Body of pancreas (tissue), 4 donors: ENCODE results near the gene FAHD1. TPM values are rescaled to one million over a fixed set of nuclear protein-coding genes. Genes with fewer than 3 reads are reported as not detected.

Experiments
- ATAC-seq: fragments of 150-250 bp; one replicate; pipeline ENCODE4 v1.9.1; 2016
- DNase-seq, 4 donors: peaks; one replicate each; pipeline ENCODE4 v3.0.0-alpha.2; 2019
- H3K27ac ChIP-seq, 4 donors: fragments of 200-600 bp; sonication (generic); 1 replicate in 3 of 4; 2 replicates in 1 of 4; pipeline versions ENCODE4 v1.5.1 to v1.6.1; 2016 to 2019; ENCODE audit warnings: mild to moderate bottlenecking in 1 of 4, mixed read lengths in 1 of 4, moderate library complexity in 1 of 4
- H3K27me3 ChIP-seq, 2 donors: fragments of 200-600 bp; sonication (generic); one replicate each; pipeline ENCODE4 v1.6.0; 2016; ENCODE audit warnings: mild to moderate bottlenecking in 1 of 2
- H3K36me3 ChIP-seq, 2 donors: fragments of 200-600 bp; sonication (generic); replicated peaks in 1 of 2; 2 replicates each; pipeline ENCODE4 v1.5.1; 2016; ENCODE audit warnings: low read depth in 2 of 2; ENCODE audit not compliant: insufficient read depth in 1 of 2
- H3K4me1 ChIP-seq: fragments of 200-600 bp; sonication (generic); one replicate; pipeline ENCODE4 v1.6.0; 2016
- H3K4me3 ChIP-seq, 2 donors: fragments of 200-600 bp; sonication (generic); 1 replicate in 1 of 2; 2 replicates in 1 of 2; pipeline ENCODE4 v1.5.1; 2016 to 2019
- H3K9me3 ChIP-seq, 3 donors: fragments of 200-600 bp; sonication (generic); 1 replicate in 2 of 3; 2 replicates in 1 of 3; pipeline ENCODE4 v1.5.1; 2016
- CTCF ChIP-seq, 7 experiments: fragments of 450-650 bp in 4 of 7; fragments of 200-600 bp in 3 of 7; sonication (generic) in 3 of 7; IDR thresholded peaks; one replicate each; pipeline ENCODE4 v1.5.1; 2016 to 2019; ENCODE audit warnings: antibody characterized with exemption in 7 of 7
- POLR2A ChIP-seq, 3 donors: fragments of 450-650 bp; IDR thresholded peaks; one replicate each; pipeline ENCODE4 v1.6.1; 2016; ENCODE audit warnings: antibody characterized with exemption in 3 of 3, mild to moderate bottlenecking in 2 of 3
- WGBS, 2 donors: methylation state at CpG; one replicate each; pipeline ENCODE4 v1.1.5; 2017; 5-methylcytosine and 5-hydroxymethylcytosine counted together
- intact Hi-C: fragments of 100-400 bp; cut with DNase I; formaldehyde crosslinking; loops from one replicate; pipeline ENCODE4 v1.15.1; 2023
- total RNA-seq, 2 donors: library from RNA; depleted of rRNA; stranded (reverse); fragments of >200 nt; gene quantifications; one replicate each; pipeline ENCODE4 v1.1.0, GENCODE V29; 2016

FAHD1 gene
- total RNA-seq, 2 donors from 2014 or later, result 32.6 to 50.8 TPM

- no peak for ATAC-seq
Measured at GRCh38 chr16:1859650-1860049, 32.6 kb downstream of the FAHD1 start.

GRCh38 chr16:1861730-1862129, 34.7 kb downstream of the FAHD1 start:
- no peak overlapping the region for H3K27ac ChIP-seq
- no peak overlapping the region for H3K4me3 ChIP-seq
- H3K36me3 ChIP-seq, result no peaks in the 10 kb centered on the region
- no peak for DNase-seq
- no peaks in the 10 kb centered on the region for H3K4me1 ChIP-seq
- TF ChIP-seq CTCF (IDR thresholded peaks at IDR 0.05), result no peak
- no peak for TF ChIP-seq POLR2A (IDR thresholded peaks at IDR 0.05)
- intact Hi-C loops, result no loop called here
- H3K27me3 ChIP-seq, result no peaks in the 10 kb centered on the region
- 59 to 72% methylated on average over 5 of the region's 5 CpGs for WGBS, 2 donors
- ATAC-seq, result no peak
- no peaks in the 10 kb centered on the region for H3K9me3 ChIP-seq

More at GRCh38 chr16:1859650-1860049, 32.6 kb downstream of the FAHD1 start:
- H3K9me3 ChIP-seq, result no peaks in the 10 kb centered on the region
- intact Hi-C loops, result loop anchor here (5.0 kb wide), 1 partner anchor 73 kb away; no protein-coding TSS in a partner anchor
- H3K36me3 ChIP-seq, result no peaks in the 10 kb centered on the region
- 31 to 39% methylated on average over 7 to 8 of the region's 8 CpGs for WGBS, 2 donors
- no peaks in the 10 kb centered on the region for H3K4me1 ChIP-seq
- DNase-seq, result no peak
- TF ChIP-seq POLR2A (IDR thresholded peaks at IDR 0.05) (no peak), CTCF (IDR thresholded peaks at IDR 0.05) (no peak)
- no peaks in the 10 kb centered on the region for H3K27me3 ChIP-seq
- no peak overlapping the region for H3K27ac ChIP-seq
- no peak overlapping the region for H3K4me3 ChIP-seq

- Histone ChIP-seq H3K27me3 (no peaks in the 10 kb centered on the region), H3K9me3 (no peaks in the 10 kb centered on the region), H3K4me3 (no peak overlapping the region), H3K27ac (no peak overlapping the region), H3K36me3 (no peaks in the 10 kb centered on the region), H3K4me1 (no peaks in the 10 kb centered on the region)
- TF ChIP-seq POLR2A (IDR thresholded peaks at IDR 0.05) (no peak), CTCF (IDR thresholded peaks at IDR 0.05) (no peak)
- intact Hi-C loops, result no loop called here
- WGBS, 2 donors, result 80 to 86% methylated on average over 9 of the region's 9 CpGs
- DNase-seq, result no peak
- ATAC-seq, result no peak
Measured at GRCh38 chr16:1862394-1862793, 35.4 kb downstream of the FAHD1 start.

GRCh38 chr16:1863681-1864460, 36.9 kb downstream of the FAHD1 start:
- Histone ChIP-seq H3K27me3 (no peaks in the 10 kb centered on the region), H3K4me3 (no peak overlapping the region), H3K4me1 (no peaks in the 10 kb centered on the region), H3K27ac (no peak overlapping the region), H3K9me3 (no peaks in the 10 kb centered on the region), H3K36me3 (no peaks in the 10 kb centered on the region)
- ATAC-seq (peak; percentile 68), DNase-seq (peak; percentile 8 to 27 (median 23))
- 12 to 25% methylated on average over 4 of the region's 4 CpGs for WGBS, 2 donors
- TF ChIP-seq CTCF (IDR thresholded peaks at IDR 0.05), result peak; percentile 36 to 72 (median 66)
- peak in 1 of 3 donors; percentile 4 for TF ChIP-seq POLR2A (IDR thresholded peaks at IDR 0.05)
- intact Hi-C loops, result no loop called here
